Measurements from ENCODE around the gene PLTP. TPM values are rescaled to one million over a fixed set of nuclear protein-coding genes. Genes with fewer than 3 reads are reported as not detected.

The PLTP gene
- total and polyA plus RNA-seq, 2 of the 13 experiments (the other 11 are each of a cell fraction or from before 2014, with no cell fraction given) = 16.9 to 28.6 TPM

DNA sequence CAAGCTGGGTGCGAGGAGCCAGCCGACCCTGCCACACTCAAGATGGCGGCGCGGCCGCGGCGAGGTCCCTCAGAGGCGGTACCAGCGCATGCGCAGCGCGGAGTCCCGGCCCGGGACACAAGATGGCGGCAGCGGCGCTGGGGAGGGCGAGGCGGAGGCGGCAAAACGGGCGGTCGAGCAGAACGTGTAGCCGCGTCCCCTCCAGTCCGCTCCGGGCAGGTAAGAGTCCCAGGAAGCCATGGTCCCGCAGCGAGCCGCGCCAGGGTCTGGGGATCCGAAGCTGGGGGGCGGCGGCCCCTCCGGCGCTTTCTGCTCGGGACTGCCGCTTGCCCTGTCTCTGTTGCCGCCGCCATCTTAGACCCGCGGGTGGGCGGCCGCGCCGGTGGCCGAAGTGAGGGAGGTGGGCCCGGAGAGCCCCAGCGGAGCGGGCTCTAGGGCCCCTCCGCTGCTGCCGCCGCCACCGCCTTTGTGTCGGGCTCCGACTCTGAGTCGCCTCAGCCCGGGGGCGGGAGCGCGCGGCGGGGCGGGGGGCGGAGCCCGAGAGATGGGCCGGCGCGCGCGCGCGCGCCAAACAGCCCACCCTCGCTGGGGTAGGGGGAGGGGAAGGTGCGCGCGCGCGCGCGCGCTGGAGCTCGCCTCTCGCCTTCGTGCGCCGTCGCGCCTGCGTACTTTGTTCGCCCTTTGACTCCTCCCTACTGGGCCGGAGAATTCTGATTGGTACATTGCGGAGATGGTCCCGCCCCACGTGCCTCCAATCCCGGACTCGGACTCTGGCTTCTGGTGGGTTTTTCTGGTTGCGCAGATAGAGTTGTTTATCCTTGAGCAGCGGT, 22.8 kb upstream of the PLTP start, which contains the start of gene PCIF1 (continued):
- TF ChIP-seq ZKSCAN1 (IDR thresholded peaks at IDR 0.05; ENCODE audit: low read length) = no peak
- peak; percentile 89 for TF ChIP-seq SRSF4 (IDR thresholded peaks at IDR 0.05; ENCODE audit: low read depth, low read length, poor library complexity, severe bottlenecking)
- TF ChIP-seq ZNF567 (CRISPR knock-in tag; IDR thresholded peaks at IDR 0.05; ENCODE audit: borderline replicate concordance) = peak; percentile 97
- peak; percentile 66 for TF ChIP-seq ZNF121 (CRISPR knock-in tag; IDR thresholded peaks at IDR 0.05)
- TF ChIP-seq MIER3 (CRISPR knock-in tag; IDR thresholded peaks at IDR 0.05; ENCODE audit: borderline replicate concordance) = peak; percentile 93; the same call in 1 of the 2 replicates
- peak; percentile 46; the same call in 1 of the 2 replicates for TF ChIP-seq SOX5 (CRISPR knock-in tag; IDR thresholded peaks at IDR 0.05; ENCODE audit: borderline replicate concordance)
- TF ChIP-seq TBX3 (IDR thresholded peaks at IDR 0.05; ENCODE audit: borderline replicate concordance) = no peak
- peak; percentile 63; the same call in 1 of the 2 replicates for TF ChIP-seq NR2F2 (IDR thresholded peaks at IDR 0.05; ENCODE audit: borderline replicate concordance, low read depth)
- TF ChIP-seq HCFC1 (IDR thresholded peaks at IDR 0.05; ENCODE audit: low read depth, low read length) = peak; percentile 97
- TF ChIP-seq NR2C2 (CRISPR knock-in tag; IDR thresholded peaks at IDR 0.05; ENCODE audit: borderline replicate concordance) = peak; percentile 88
- TF ChIP-seq, protein P1, sequence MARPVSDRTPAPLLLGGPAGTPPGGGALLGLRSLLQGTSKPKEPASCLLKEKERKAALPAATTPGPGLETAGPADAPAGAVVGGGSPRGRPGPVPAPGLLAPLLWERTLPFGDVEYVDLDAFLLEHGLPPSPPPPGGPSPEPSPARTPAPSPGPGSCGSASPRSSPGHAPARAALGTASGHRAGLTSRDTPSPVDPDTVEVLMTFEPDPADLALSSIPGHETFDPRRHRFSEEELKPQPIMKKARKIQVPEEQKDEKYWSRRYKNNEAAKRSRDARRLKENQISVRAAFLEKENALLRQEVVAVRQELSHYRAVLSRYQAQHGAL (CRISPR knock-in tag; IDR thresholded peaks at IDR 0.05; ENCODE audit: not compliant biosample characterization) = no peak
- peak; percentile 98 for TF ChIP-seq ZNF446 (CRISPR knock-in tag; IDR thresholded peaks at IDR 0.05)
- peak; percentile 91; the same call in 1 of the 2 replicates for TF ChIP-seq FOXK1 (CRISPR knock-in tag; IDR thresholded peaks at IDR 0.05; ENCODE audit: borderline replicate concordance, low read depth)
- peak; percentile 95; the same call in 1 of the 2 replicates for TF ChIP-seq ZNF747 (CRISPR knock-in tag; IDR thresholded peaks at IDR 0.05; ENCODE audit: borderline replicate concordance)
- TF ChIP-seq HOXA3 (CRISPR knock-in tag; IDR thresholded peaks at IDR 0.05) = peak; percentile 99
- no peak for TF ChIP-seq CHD4 (IDR thresholded peaks at IDR 0.05; ENCODE audit: borderline replicate concordance, low read length)
- peak; percentile 84 for TF ChIP-seq PHF21A (CRISPR knock-in tag; IDR thresholded peaks at IDR 0.05)
- peak; percentile 82 for TF ChIP-seq ZNF781 (CRISPR knock-in tag; IDR thresholded peaks at IDR 0.05; ENCODE audit: borderline replicate concordance, not compliant biosample characterization)
- TF ChIP-seq, protein P2, sequence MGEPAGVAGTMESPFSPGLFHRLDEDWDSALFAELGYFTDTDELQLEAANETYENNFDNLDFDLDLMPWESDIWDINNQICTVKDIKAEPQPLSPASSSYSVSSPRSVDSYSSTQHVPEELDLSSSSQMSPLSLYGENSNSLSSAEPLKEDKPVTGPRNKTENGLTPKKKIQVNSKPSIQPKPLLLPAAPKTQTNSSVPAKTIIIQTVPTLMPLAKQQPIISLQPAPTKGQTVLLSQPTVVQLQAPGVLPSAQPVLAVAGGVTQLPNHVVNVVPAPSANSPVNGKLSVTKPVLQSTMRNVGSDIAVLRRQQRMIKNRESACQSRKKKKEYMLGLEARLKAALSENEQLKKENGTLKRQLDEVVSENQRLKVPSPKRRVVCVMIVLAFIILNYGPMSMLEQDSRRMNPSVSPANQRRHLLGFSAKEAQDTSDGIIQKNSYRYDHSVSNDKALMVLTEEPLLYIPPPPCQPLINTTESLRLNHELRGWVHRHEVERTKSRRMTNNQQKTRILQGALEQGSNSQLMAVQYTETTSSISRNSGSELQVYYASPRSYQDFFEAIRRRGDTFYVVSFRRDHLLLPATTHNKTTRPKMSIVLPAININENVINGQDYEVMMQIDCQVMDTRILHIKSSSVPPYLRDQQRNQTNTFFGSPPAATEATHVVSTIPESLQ (CRISPR knock-in tag; conservative IDR thresholded peaks at IDR 0.05) = no peak
- peak; percentile 92 for TF ChIP-seq ARNT2 (CRISPR knock-in tag; IDR thresholded peaks at IDR 0.05; ENCODE audit: low read depth)
- TF ChIP-seq NFIB (CRISPR knock-in tag; IDR thresholded peaks at IDR 0.05; ENCODE audit: borderline replicate concordance) = no peak
- peak; percentile 87; the same call in 1 of the 2 replicates for TF ChIP-seq ZNF674 (CRISPR knock-in tag; IDR thresholded peaks at IDR 0.05; ENCODE audit: low read depth)
- peak; percentile 99 for TF ChIP-seq AHR (CRISPR knock-in tag; IDR thresholded peaks at IDR 0.05)
- TF ChIP-seq, protein P3, sequence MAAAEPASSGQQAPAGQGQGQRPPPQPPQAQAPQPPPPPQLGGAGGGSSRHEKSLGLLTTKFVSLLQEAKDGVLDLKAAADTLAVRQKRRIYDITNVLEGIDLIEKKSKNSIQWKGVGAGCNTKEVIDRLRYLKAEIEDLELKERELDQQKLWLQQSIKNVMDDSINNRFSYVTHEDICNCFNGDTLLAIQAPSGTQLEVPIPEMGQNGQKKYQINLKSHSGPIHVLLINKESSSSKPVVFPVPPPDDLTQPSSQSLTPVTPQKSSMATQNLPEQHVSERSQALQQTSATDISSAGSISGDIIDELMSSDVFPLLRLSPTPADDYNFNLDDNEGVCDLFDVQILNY (CRISPR knock-in tag; conservative IDR thresholded peaks at IDR 0.05) = peak; percentile 91; the same call in 1 of the 2 replicates
- peak; percentile 95; the same call in 1 of the 2 replicates for TF ChIP-seq STAT5B (CRISPR knock-in tag; IDR thresholded peaks at IDR 0.05)
- TF ChIP-seq PPARG (CRISPR knock-in tag; conservative IDR thresholded peaks at IDR 0.05) = peak; percentile 45; the same call in 1 of the 2 replicates
- no peak for TF ChIP-seq SMARCE1 (IDR thresholded peaks at IDR 0.05; ENCODE audit: borderline replicate concordance)

All from HepG2 (cell line).